GM10266 (cell line): Measurements from ENCODE around the gene ZNF549.

Experiments used
- DNase-seq: peaks from one replicate; pipeline ENCODE4 v3.0.0; 2012; ENCODE audit errors: extremely low spot score
- TF ChIP-seq, protein P1 (sequence below): IDR thresholded peaks from 2 replicates; pipeline ENCODE4 v1.5.1; 2012; ENCODE audit warnings: mild to moderate bottlenecking, low read depth; ENCODE audit not compliant: control insufficient read depth, insufficient read depth; ENCODE audit errors: missing control alignments

Gene ZNF549

DNA sequence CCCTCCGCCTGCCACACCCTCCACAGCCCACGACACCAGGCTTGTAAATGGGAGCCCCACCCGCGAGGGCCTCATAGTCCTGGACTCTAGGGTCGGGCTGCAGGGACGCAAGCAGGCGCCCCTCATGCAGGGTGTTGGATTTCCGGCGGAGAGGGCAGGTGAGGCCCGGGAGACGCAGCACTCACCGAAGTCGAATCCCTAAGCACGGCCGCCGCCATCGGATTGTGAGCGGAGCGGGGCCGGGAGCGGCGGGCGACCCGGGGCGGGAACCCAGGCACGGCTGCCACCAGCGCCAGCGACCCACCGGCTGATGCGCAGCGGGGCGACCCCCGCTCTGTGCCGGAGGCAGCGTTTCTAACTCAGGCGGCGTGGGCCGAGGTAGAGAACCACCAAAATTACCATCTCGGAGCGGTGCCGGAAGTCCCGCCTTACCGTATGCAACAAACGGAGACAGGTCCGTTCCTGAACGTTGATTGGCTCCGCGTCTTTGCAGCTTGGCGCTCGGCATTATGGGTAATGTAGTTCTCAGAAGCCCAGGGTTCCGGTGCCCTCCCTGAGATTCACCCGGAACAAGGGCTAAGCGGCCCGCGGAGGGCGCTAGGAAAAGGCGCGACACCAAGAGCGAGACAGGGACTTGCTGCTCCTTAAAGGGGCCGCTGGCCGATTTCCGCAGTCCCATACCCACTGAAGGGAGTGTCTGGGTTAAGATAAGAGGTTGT is 51.5 kb downstream of the ZNF549 start, which contains the start of gene ZNF416:
Gene ZNF416 (minus strand): TSS at position 425 of the 719 bp plus-strand sequence. CDS start 207 bp downstream, at position 218.
- DNase-seq: peak; percentile 98
- TF ChIP-seq, protein P1, sequence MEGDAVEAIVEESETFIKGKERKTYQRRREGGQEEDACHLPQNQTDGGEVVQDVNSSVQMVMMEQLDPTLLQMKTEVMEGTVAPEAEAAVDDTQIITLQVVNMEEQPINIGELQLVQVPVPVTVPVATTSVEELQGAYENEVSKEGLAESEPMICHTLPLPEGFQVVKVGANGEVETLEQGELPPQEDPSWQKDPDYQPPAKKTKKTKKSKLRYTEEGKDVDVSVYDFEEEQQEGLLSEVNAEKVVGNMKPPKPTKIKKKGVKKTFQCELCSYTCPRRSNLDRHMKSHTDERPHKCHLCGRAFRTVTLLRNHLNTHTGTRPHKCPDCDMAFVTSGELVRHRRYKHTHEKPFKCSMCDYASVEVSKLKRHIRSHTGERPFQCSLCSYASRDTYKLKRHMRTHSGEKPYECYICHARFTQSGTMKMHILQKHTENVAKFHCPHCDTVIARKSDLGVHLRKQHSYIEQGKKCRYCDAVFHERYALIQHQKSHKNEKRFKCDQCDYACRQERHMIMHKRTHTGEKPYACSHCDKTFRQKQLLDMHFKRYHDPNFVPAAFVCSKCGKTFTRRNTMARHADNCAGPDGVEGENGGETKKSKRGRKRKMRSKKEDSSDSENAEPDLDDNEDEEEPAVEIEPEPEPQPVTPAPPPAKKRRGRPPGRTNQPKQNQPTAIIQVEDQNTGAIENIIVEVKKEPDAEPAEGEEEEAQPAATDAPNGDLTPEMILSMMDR: peak; percentile 25

DNA sequence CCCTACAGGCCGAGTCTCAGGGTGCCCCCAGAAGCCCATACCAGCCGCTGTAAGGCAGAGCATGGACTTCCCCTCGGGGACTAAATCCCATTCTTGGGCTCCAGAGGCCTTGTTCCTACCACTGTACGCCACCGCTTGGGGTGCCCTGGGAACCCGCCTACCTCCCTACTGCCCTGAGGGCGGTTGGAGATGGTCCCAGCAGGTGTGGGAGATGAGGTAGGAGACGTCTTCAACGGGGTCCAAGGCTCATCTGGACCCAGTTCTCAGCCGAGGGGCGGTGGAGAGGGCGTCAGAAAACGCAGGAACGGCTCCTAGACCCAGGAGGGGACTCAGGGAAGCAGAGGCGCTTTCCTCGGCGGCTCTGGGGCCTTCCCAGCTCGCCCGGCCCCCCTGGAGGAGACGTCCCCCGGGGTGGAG is 56.0 kb downstream of the ZNF549 start:
- no peak for DNase-seq
- TF ChIP-seq, protein P1: no peak

- TF ChIP-seq, protein P1: no peak
- DNase-seq: peak; percentile 94
Measured at GRCh38 chr19:57583521-57584416, 56.6 kb downstream of the ZNF549 start, which contains the start of gene ZIK1. ZIK1 (plus strand) TSS chr19:57584145; CDS start chr19:57584357, 212 bp downstream.

GRCh38 chr19:57587529-57587928 is 60.4 kb downstream of the ZNF549 start:
- no peak for DNase-seq
- TF ChIP-seq, protein P1: no peak

DNA sequence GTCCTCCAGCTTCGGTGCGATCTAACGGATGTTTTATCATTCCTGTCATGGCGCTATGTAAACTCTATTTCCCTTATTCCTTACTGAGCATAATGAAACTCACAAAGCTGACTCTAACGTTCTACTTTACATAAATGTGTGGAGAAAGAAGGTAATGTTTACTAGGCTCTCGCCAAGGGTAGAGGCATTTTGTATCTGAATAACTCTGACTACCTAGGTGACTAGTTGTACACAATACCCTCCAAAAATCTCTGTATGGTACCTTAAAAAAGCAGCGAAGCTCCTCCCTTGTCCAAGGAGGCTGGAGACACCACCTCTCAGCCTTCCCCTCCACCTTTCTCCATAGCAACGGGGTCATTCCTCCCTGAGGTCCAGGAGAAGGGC is 72.2 kb downstream of the ZNF549 start:
- TF ChIP-seq, protein P1: no peak
- no peak for DNase-seq

GRCh38 chr19:57599761-57600383 is 72.7 kb downstream of the ZNF549 start, which contains the start of gene ZNF530:
ZNF530 (plus strand) TSS chr19:57599885; CDS start chr19:57604346, 4,461 bp downstream.
- TF ChIP-seq, protein P1: no peak
- peak; percentile 91 for DNase-seq
